ENCODE results near the gene MED13L. TPM values are rescaled to one million over a fixed set of nuclear protein-coding genes. Genes with fewer than 3 reads are reported as not detected.

The MED13L gene
- total and polyA plus RNA-seq, 2 of the 4 experiments (the other 2 are of a cell fraction) = 17.9 to 49.1 TPM

- H2BK5ac ChIP-seq (ENCODE audit: low read depth, low read length, poor library complexity, severe bottlenecking) = no peak overlapping the region
- H2BK120ac ChIP-seq (ENCODE audit: low read depth, low read length) = no peak overlapping the region
- H4K20me1 ChIP-seq (ENCODE audit: insufficient read depth, low read length) = peaks cover 44% of the 10 kb centered on the region
- H2AFZ ChIP-seq (replicated peaks; ENCODE audit: low read length, poor library complexity) = no peak overlapping the region
- no peak overlapping the region for H3K4me3 ChIP-seq (ENCODE audit: insufficient read depth, low read depth, low read length)
- no peak overlapping the region for H3K4ac ChIP-seq (ENCODE audit: low read depth, low read length)
- 0 out of 2 replicates have a peak, but pooled peaks cover 3% of the 10 kb centered on the region for H3K9me1 ChIP-seq (ENCODE audit: insufficient read depth, low read length)
- no peak overlapping the region for H2AK9ac ChIP-seq (replicated peaks; ENCODE audit: low read depth, low read length, poor library complexity)
- DNase-seq = no peak
- H3K27me3 ChIP-seq (ENCODE audit: control insufficient read depth, insufficient read depth, low read length) = no peaks in the 10 kb centered on the region
- no peak overlapping the region for H3K4me2 ChIP-seq (ENCODE audit: low read depth, low read length)
- no peak overlapping the region for H4K5ac ChIP-seq (ENCODE audit: low read depth, low read length)
- CTCF ChIA-PET = no interaction called here
- dilution Hi-C loops (cut with HindIII; ENCODE audit: low sequenced_read_pairs, unreplicated experiment) = no loop called here
- H2BK15ac ChIP-seq (ENCODE audit: low read depth, low read length) = no peak overlapping the region
- H3K27ac ChIP-seq (ENCODE audit: insufficient read depth, low read length) = no peak overlapping the region
- H3K14ac ChIP-seq (replicated peaks; ENCODE audit: low read depth, low read length) = no peak overlapping the region
- H3K56ac ChIP-seq (ENCODE audit: extremely low read depth, insufficient read depth, low read length) = no peak overlapping the region
- no TSS peak for BruUV-seq (replicated peaks)
- H3K36me3 ChIP-seq (ENCODE audit: control insufficient read depth, insufficient read depth, low read length) = no peaks in the 10 kb centered on the region
- POLR2A ChIA-PET (ENCODE audit: unreplicated experiment) = no interaction called here
- no peak overlapping the region for H4K91ac ChIP-seq (ENCODE audit: insufficient read depth, low read depth, low read length)
- no peaks in the 10 kb centered on the region for H3K9me3 ChIP-seq (ENCODE audit: control insufficient read depth, insufficient read depth, low read length)
- no CpG with 5 or more reads among the region's 4 CpGs for WGBS, 2 experiments (ENCODE audit: extremely low coverage in 2 of 2, insufficient read length in 1 of 2)
- intact Hi-C loops (cut with micrococcal nuclease) = loop anchor here (5.0 kb wide), 1 partner anchor 43 kb away; no protein-coding TSS in a partner anchor
- in situ Hi-C loops (cut with MboI; ENCODE audit: low sequenced_read_pairs) = no loop called here
- no peak overlapping the region for H3K23ac ChIP-seq (ENCODE audit: low read depth, low read length)
- H2BK20ac ChIP-seq (ENCODE audit: low read depth, low read length) = no peak overlapping the region
- H3K18ac ChIP-seq (ENCODE audit: low read depth, low read length) = no peak overlapping the region
- no peak overlapping the region for H4K8ac ChIP-seq (ENCODE audit: low read depth in 2 of 2, low read length in 2 of 2)
- peaks cover 25 to 74% of the 10 kb centered on the region in 2 experiments for H3K79me1 ChIP-seq (ENCODE audit: low read depth in 1 of 2, low read length in 2 of 2)
- H2AK5ac ChIP-seq (ENCODE audit: low read depth, low read length) = no peak overlapping the region
- ATAC-seq (ENCODE audit: low read depth) = no peak
- TF ChIP-seq CTCF (conservative IDR thresholded peaks at IDR 0.05; ENCODE audit: low read depth, low read length) (no peak), MXI1 (IDR thresholded peaks at IDR 0.05; ENCODE audit: borderline replicate concordance, low read depth, low read length) (no peak), FOS (IDR thresholded peaks at IDR 0.05; ENCODE audit: low read depth, low read length) (no peak), MAFK (IDR thresholded peaks at IDR 0.05; ENCODE audit: low read depth, low read length) (no peak)
- H3K9ac ChIP-seq (ENCODE audit: low read depth, low read length) = no peak overlapping the region
- H3K4me1 ChIP-seq (ENCODE audit: control insufficient read depth, insufficient read depth, low read length) = no peaks in the 10 kb centered on the region
Observed at GRCh38 chr12:116059904-116060303, 217.6 kb downstream of the MED13L start.
